Upper lobe of left lung (tissue), 6 donors: ENCODE results near the gene COPS7A. TPM values are rescaled to one million over a fixed set of nuclear protein-coding genes. Genes with fewer than 3 reads are reported as not detected.

Experiments
- ATAC-seq, 2 donors: fragments of 200-7000 bp; cut with Tn5 transposase; one replicate each; pipeline ENCODE4 v1.9.1; 2022; ENCODE audit warnings: mild to moderate bottlenecking in 2 of 2, moderate library complexity in 2 of 2; ENCODE audit not compliant: low FRiP score in 2 of 2
- DNase-seq, 2 donors: peaks; one replicate each; pipeline ENCODE4 v3.0.0-alpha.2; 2019 to 2020
- H3K27ac ChIP-seq, 4 donors: fragments of 200-600 bp; sonication (generic); one replicate each; pipeline ENCODE4 v1.5.1; 2016 to 2019
- H3K27me3 ChIP-seq, 4 donors: fragments of 200-600 bp; sonication (generic); one replicate each; pipeline ENCODE4 v1.5.1; 2017 to 2019
- H3K36me3 ChIP-seq, 4 donors: fragments of 200-600 bp; sonication (generic); one replicate each; pipeline ENCODE4 v1.5.1; 2016 to 2019
- H3K4me1 ChIP-seq, 4 donors: fragments of 200-600 bp; sonication (generic); one replicate each; pipeline ENCODE4 v1.5.1; 2018 to 2019
- H3K4me3 ChIP-seq, 4 donors: fragments of 200-600 bp; sonication (generic); one replicate each; pipeline ENCODE4 v1.5.1; 2017 to 2019; ENCODE audit warnings: mild to moderate bottlenecking in 2 of 4, moderate library complexity in 1 of 4
- H3K9me3 ChIP-seq, 4 donors: fragments of 200-600 bp; sonication (generic); one replicate each; pipeline ENCODE4 v1.5.1; 2018 to 2019
- CTCF ChIP-seq, 6 experiments: fragments of 450-650 bp in 4 of 6; fragments of 200-600 bp in 2 of 6; sonication (generic) in 2 of 6; IDR thresholded peaks; one replicate each; pipeline ENCODE4 v1.5.1; 2016 to 2019; ENCODE audit warnings: antibody characterized with exemption in 6 of 6
- EP300 ChIP-seq, 4 donors: sonication (generic); formaldehyde crosslinking; IDR thresholded peaks; one replicate each; pipeline ENCODE4 v1.5.1; 2017; ENCODE audit warnings: antibody characterized with exemption in 4 of 4, control low read depth in 2 of 4
- POLR2A ChIP-seq, 4 donors: fragments of 450-650 bp; IDR thresholded peaks; one replicate each; pipeline ENCODE4 v1.5.1; 2016 to 2017; ENCODE audit warnings: antibody characterized with exemption in 4 of 4, mild to moderate bottlenecking in 2 of 4
- POLR2AphosphoS5 ChIP-seq, 2 donors: sonication (generic); formaldehyde crosslinking; IDR thresholded peaks; one replicate each; pipeline ENCODE4 v1.5.1; 2017; ENCODE audit warnings: antibody characterized with exemption in 2 of 2
- WGBS, 2 donors: methylation state at CpG; one replicate each; pipeline ENCODE4 v1.1.5; 2017 to 2018; 5-methylcytosine and 5-hydroxymethylcytosine counted together
- total RNA-seq, 6 donors: library from RNA; depleted of rRNA in 4 of 6; stranded (reverse); fragments of >200 nt in 4 of 6; gene quantifications; one replicate each; pipeline versions ENCODE4 v1.1.0 to v1.2.1, GENCODE V29; 2016 to 2021
- donor health status: DM: no; HTN: no; CAD: no; lungs with moderate emphysema.
- donor health status: DM: no; HTN: yes; CAD: no; lungs with severe emphysema.

Gene COPS7A
- 10 to 100 TPM; 36.9 to 70.2 (median 63.0) TPM for total RNA-seq

GRCh38 chr12:6723607-6724408, at the start of gene COPS7A:
Gene COPS7A, plus strand, starts transcription at chr12:6724046. Its CDS starts 611 bp downstream, at chr12:6724657.
- 0 to 1% methylated on average over 33 to 34 of the region's 49 CpGs for WGBS, 2 donors
- peak; percentile 97 to 99 for DNase-seq
- ATAC-seq: peak; percentile 98 to 99

DNA sequence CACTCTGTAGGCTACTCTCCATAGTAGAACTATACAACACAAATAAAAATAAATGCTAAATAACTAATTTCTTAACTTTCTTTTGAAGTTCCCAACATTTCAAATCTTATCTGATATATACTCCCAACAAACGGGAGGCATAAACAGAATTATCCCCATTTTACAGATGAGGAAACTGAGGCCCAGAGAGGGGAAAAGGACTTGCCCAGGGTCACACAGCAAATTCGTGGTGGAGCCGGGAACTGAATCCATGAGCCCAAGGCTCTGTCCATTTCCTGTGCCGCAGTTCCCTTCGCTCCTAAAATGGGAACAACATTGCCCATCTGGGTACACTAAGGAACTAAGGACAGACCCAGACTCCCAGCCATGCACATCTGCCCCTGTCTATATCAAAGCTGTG, 46.9 kb upstream of the COPS7A start:
- H3K36me3 ChIP-seq: peaks cover 50 to 93% (median 77%) of the 10 kb centered on the region in 4 donors
- H3K27ac ChIP-seq: no peak overlapping the region
- TF ChIP-seq POLR2A (IDR thresholded peaks at IDR 0.05): no peak
- no peak for TF ChIP-seq POLR2AphosphoS5 (IDR thresholded peaks at IDR 0.05)
- TF ChIP-seq EP300 (IDR thresholded peaks at IDR 0.05): no peak
- no peak for TF ChIP-seq CTCF (IDR thresholded peaks at IDR 0.05)
- H3K9me3 ChIP-seq: no peaks in the 10 kb centered on the region
- H3K27me3 ChIP-seq: no peaks in the 10 kb centered on the region
- no peaks in the 10 kb centered on the region for H3K4me1 ChIP-seq
- no peak for DNase-seq
- no peak overlapping the region for H3K4me3 ChIP-seq
- no peak for ATAC-seq
- WGBS, 2 donors: 85 to 97% methylated on average over 5 of the region's 5 CpGs

More at GRCh38 chr12:6723607-6724408, at the start of gene COPS7A:
- Histone ChIP-seq H3K36me3 (peaks cover 0 to 15% (median 13%) of the 10 kb centered on the region in 4 donors), H3K4me3 (peak within 1 kb of the TSS; percentile 30 to 72 (median 66)), H3K9me3 (no peaks in the 10 kb centered on the region), H3K4me1 (peaks cover 9 to 19% (median 11%) of the 10 kb centered on the region in 4 donors), H3K27ac (peak within 1 kb of the TSS; percentile 86 to 93 (median 90)), H3K27me3 (no peaks in the 10 kb centered on the region)
- TF ChIP-seq CTCF (IDR thresholded peaks at IDR 0.05) (peak in 3 of 6 experiments; percentile 16 to 26 (median 17)), POLR2A (IDR thresholded peaks at IDR 0.05) (peak in 1 of 4 donors; percentile 75), POLR2AphosphoS5 (IDR thresholded peaks at IDR 0.05) (peak; percentile 83 to 93), EP300 (IDR thresholded peaks at IDR 0.05) (peak in 2 of 4 donors; percentile 10 to 48)

DNA sequence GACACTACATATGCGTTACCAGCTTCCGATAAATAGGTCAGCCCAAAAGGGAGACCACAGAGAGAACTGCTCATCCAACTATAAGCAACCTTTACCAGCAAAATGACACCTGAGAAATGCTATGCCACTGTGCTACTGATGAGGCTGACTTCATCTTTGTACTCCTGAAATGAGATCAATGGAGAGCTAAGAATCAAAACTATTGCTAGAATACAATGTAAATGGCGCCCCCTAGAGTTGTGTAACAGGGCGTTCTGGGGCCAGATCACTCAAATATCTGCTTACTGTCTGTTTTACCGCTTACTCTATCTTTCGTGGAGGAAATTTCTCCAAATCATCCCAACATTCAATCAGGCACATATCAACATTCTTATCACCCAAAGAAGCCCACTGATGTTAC, 39.2 kb upstream of the COPS7A start:
- DNase-seq (no peak), ATAC-seq (no peak)
- 70 to 74% methylated on average over 6 of the region's 6 CpGs for WGBS, 2 donors
- Histone ChIP-seq H3K27ac (no peak overlapping the region), H3K4me1 (peaks cover 25 to 40% (median 27%) of the 10 kb centered on the region in 4 donors), H3K9me3 (no peaks in the 10 kb centered on the region), H3K4me3 (no peak overlapping the region), H3K27me3 (no peaks in the 10 kb centered on the region), H3K36me3 (peaks cover 0 to 37% (median 8%) of the 10 kb centered on the region in 4 donors)
- no peak for TF ChIP-seq POLR2A (IDR thresholded peaks at IDR 0.05)
- no peak for TF ChIP-seq EP300 (IDR thresholded peaks at IDR 0.05)
- TF ChIP-seq CTCF (IDR thresholded peaks at IDR 0.05): peak in 4 of 6 experiments; percentile 27 to 44 (median 36)

DNA sequence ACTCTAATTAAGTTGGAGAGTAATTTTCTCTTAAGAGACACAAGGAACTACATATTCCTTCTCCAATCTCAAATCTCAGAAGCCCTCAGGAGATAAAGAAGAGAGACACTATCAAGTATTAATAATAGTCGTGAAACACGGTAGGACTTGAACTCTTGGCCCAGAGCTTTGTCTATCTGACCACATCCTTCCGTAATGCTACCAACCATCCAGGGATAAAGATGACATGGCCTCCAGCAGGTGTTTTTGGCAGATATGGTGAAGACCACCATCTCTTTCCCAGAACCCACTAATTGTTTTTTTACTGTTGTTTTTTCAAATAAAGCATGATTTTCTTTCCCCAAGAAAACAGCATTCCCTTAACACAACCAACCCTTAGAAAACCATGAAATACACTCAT, 38.0 kb upstream of the COPS7A start:
- H3K27ac ChIP-seq: no peak overlapping the region
- WGBS, 2 donors: 70 to 80% methylated on average over 3 of the region's 3 CpGs

More for the DNA sequence above, 38.0 kb upstream of the COPS7A start:
- DNase-seq: no peak
- Histone ChIP-seq H3K4me3 (no peak overlapping the region), H3K36me3 (peaks cover 0 to 28% (median under 1%) of the 10 kb centered on the region in 4 donors), H3K27me3 (no peaks in the 10 kb centered on the region), H3K4me1 (peaks cover 34 to 51% (median 36%) of the 10 kb centered on the region in 4 donors), H3K9me3 (no peaks in the 10 kb centered on the region)
- TF ChIP-seq POLR2A (IDR thresholded peaks at IDR 0.05) (no peak), EP300 (IDR thresholded peaks at IDR 0.05) (no peak), CTCF (IDR thresholded peaks at IDR 0.05) (no peak), POLR2AphosphoS5 (IDR thresholded peaks at IDR 0.05) (no peak)
- ATAC-seq: no peak
